CD4-positive, alpha-beta T cell treated with Interleukin-15 for 4 hours (primary cell): Measurements from ENCODE around the gene DPM3.
A peak's percentile ranks its signal among the peaks of the same experiment; 100 is the strongest.
"Not testable (repeated sequence)": the region's sequence is repeated elsewhere in the genome, so short reads cannot be mapped to it uniquely, and the experiment has no call there.

Source experiments
- DNase-seq: peaks from one replicate; pipeline ENCODE4 v3.0.0-alpha.2; 2020; ENCODE audit warnings: low spot score

DPM3 gene

DNA sequence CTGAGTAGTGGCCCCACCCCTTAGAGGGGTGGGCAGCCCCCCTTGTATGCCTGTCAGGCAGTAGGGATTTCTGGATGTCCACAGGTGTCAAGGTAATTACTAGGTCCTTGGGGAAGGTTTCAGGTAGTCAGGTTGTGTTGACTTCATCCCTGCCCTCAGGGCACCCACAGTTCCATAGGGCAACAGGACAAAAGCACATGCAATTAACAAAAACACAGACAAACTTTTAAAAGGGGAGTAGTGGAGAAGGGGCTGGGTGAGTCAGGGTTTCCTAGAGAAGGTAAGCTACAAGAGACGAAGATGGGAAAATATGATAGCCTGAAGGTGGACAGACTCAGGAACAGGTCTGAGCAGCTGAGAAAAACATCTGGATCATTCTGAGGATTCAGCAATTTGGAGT, 18.7 kb upstream of the DPM3 start:
- no peak for DNase-seq

- not testable (repeated sequence) for DNase-seq
Measured at GRCh38 chr1:155155996-155156643, 15.8 kb upstream of the DPM3 start.

DNA sequence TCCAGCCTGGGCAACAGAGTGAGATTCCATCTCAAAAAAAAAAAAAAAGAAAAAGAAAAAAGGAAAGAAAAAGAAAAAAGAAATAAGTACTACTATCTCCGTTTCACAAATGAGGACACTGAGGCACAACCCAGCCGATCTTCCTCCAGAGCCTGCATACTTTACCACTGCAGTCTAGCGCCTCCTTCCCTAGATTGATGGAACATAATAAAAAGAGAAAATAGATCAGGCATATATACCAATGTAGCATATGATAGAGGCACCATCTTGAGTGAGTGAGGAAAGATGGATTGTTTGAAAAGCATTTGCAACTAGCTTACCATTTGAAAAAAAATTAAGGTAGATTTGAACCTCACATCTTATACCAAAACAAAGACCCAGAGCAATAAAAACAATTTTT, 5.2 kb upstream of the DPM3 start:
- no peak for DNase-seq

DNA sequence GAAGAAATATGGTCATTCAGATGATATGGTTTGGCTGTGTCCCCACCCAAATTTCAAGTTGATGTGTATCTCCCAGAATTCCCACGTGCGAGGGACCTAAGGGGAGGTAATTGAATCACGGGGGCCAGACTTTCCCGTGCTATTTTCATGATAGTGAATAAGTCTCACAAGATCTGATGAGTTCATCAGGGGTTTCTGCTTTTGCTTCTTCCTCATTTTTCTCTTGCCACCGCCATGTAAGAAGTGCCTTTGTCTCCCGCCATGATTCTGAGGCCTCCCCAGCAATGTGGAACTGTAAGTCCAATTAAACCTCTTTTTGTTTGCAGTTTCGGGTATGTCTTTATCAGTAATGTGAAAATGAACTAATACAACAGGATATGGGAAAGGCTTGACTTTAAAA, 1.4 kb upstream of the DPM3 start:
- DNase-seq = no peak

GRCh38 chr1:155140630-155140953, 261 bp upstream of the DPM3 start:
- DNase-seq = no peak

DNA sequence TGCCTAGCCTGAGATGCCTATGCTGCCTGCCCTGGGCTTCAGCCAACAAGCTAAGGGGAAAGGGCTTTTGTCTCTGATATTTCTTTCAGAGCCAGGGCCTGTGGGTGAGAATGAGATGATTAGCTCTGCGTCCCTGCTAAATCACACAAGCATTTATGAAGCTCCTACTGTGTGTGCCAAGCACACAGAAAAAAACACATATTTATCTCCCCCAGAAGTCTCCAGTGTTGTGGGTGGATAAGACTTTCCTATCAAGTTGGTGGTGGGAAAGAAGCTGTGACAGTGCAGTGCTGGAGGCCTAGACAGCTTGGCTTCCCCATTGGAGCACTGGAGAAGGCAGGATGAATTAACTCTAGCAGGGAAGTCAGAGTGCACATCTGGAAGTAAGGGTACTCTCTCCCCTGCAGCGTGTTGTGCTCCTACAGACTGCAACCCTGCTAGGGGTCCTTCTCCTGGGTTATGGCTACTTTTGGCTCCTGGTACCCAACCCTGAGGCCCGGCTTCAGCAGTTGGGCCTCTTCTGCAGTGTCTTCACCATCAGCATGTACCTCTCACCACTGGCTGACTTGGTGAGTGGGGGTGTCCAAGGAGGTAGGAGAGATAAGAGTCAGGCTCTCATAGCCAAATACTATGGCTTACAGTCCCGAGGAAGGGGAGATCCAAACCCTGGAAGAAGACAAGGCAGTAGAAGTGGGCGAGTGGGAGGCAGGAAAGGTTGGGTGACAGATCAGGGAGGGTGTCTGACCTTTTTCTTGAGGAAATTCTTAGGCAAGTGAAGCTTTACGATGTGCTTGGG, 3.0 kb downstream of the DPM3 start:
- DNase-seq = no peak

GRCh38 chr1:155136748-155137147, 3.6 kb downstream of the DPM3 start:
- DNase-seq = peak; percentile 61

DNA sequence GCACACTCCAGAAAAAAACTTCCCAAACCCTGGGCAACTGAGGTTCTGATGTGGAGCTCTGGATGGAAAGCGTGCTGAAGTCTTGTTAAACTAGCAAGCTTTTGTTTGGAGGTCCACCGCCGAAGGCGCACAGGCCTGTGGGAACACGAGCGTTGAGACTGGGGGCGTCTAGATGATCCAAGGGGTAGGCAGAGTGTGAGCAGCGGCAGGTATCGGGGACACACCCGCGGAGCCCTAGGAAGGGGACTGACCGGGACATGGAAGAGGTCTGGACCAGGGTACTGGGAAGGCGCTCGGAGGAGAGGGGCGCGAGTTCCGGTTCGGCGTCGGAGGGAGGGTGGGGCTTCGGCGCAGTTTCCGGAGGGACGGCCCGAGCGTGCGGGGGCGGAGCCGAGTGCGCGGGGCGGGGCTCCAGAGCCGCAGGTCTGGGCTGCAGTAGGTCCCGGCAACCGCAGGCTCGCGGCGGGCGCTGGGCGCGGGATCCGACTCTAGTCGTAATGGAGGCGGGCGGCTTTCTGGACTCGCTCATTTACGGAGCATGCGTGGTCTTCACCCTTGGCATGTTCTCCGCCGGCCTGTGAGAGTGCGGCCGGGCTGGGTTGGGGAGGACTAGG, 4.8 kb downstream of the DPM3 start, which contains the start of gene SLC50A1:
TSS of gene SLC50A1 (plus strand) at position 438 of the 614 bp plus-strand sequence. CDS start at position 498, 60 bp downstream.
- DNase-seq = peak; percentile 88

DNA sequence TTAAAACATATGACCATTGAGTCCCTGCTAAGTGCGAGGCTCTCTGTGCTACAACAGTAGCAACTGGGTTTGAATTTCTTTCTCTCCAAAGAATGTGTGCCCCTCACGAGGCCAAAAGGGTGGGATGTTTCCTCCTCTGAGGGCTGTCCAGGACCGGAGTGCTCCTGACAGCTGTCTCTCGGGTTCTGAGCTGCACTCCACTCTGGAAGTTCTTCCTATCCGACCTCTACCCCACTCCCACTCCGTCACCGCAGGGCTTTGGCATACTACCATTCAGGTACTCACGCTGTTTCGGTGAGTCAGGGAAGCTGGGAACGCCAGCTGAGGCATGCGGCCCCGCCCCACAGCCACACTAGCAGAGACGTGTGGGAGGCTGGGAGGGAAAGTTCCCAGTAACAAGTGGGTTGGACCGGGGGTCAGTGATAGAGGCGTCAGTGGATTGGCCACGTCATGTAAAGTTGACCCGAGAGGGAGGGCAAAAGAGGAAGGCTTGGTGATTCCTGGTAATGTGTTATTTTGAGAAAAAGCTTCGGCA, 5.4 kb downstream of the DPM3 start:
- DNase-seq = peak; percentile 50

DNA sequence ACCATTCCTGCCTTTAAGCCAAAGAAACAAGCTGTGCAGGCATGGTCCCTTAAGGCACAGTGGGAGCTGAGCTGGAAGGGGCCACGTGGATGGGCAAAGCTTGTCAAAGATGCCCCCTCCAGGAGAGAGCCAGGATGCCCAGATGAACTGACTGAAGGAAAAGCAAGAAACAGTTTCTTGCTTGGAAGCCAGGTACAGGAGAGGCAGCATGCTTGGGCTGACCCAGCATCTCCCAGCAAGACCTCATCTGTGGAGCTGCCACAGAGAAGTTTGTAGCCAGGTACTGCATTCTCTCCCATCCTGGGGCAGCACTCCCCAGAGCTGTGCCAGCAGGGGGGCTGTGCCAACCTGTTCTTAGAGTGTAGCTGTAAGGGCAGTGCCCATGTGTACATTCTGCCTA, 6.0 kb downstream of the DPM3 start:
- DNase-seq = no peak

- no peak for DNase-seq
Measured at GRCh38 chr1:155133799-155134281, 6.5 kb downstream of the DPM3 start.

DNA sequence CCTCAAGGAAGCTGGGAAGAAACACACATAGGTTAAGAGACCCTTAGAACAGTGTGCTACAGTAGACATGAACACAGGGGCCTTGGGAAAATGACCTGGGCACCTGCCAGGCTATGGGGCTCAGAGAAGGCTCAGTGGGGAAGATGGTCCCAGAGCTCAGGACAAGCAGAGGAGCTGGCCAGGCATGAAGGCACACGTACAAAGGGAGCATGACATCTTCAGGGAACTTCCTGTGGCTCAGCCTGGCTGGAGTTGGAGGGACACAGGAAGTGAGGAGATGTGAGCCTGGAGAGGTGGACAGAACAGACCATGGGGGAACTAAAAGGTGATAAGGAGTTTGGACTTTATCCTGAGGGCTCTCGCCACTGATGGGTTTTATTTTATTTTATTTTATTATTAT, 8.5 kb downstream of the DPM3 start:
- DNase-seq = no peak

GRCh38 chr1:155131285-155131684, 9.0 kb downstream of the DPM3 start:
- DNase-seq = no peak

DNA sequence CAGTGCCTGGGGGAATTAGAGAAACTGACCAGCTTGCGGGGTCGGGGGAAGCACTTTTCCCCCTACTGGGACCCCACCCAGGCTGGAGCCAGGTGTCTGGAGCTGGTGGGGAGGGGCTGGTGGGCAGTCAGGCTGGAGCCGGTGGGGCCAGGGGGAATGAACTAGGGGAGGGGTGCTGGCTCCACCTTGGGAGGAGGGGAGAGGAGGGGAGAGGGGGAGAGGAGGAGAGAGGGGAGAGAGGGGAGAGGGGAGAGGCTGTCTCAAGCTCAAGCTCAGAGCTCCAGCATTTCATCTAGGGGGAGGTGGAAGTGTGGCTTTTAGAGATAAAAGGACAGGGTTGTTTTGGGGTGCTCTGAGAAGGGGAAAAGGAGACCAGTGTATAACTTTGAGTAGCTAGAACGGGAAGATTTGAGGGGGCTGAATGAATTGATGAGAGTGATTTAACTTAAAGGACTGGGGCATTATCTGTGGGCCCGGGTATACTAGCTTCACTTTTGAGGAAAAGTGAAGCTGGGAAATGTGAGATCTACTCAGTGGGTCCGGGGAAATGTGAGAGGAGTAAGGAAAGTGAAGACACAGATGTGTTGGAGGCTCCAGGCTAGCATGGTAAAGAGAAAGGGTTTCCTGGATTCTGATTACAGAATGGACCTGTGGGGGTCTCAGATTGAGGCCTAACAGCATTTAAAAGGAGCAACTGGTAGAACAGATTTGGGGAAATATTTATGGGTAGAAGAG, 9.9 kb downstream of the DPM3 start:
- no peak for DNase-seq

DNA sequence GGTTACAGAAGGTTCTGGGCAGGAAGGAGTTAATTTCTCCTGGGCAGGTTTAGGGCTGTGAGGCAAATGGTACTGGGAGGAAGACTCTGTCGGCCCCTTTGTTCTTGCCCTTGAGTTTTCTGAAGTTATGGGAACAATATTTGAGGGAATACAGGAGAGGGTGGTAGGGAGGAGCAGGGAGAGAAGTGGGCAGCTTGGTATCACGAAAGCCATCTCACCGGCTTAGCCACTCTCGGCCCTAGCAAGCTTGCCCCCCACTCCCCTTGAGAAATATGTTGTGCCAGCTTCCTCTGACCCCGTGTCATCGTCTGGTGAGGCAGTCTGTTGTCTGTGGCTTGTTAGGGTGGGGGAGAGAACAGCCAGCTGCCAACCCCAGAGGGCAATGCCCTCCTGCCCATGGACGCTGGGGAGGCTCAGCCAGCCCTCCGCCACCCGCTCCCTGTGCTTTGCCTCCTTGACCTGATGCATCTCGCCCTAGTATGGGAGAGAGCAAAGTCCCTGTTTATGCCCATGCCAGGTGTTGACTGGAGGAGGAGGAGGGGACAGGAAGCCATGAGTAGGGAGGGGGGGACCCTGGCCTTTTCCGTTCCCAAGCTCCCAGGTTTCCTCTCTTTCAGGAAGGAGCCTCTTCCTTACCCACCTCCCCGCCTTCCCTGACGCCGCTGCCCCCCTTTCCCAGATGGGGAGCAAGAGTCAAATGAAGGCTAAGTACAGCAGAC, 11.4 kb downstream of the DPM3 start:
- DNase-seq = no peak

- no peak for DNase-seq
Measured at GRCh38 chr1:155127967-155128754, 12.2 kb downstream of the DPM3 start.

- DNase-seq = peak; percentile 38
Measured at GRCh38 chr1:155127105-155127966, 13.0 kb downstream of the DPM3 start, which contains the start of gene EFNA1. Gene EFNA1, plus strand, starts transcription at chr1:155127876. Its CDS starts 102 bp downstream, at chr1:155127978.

DNA sequence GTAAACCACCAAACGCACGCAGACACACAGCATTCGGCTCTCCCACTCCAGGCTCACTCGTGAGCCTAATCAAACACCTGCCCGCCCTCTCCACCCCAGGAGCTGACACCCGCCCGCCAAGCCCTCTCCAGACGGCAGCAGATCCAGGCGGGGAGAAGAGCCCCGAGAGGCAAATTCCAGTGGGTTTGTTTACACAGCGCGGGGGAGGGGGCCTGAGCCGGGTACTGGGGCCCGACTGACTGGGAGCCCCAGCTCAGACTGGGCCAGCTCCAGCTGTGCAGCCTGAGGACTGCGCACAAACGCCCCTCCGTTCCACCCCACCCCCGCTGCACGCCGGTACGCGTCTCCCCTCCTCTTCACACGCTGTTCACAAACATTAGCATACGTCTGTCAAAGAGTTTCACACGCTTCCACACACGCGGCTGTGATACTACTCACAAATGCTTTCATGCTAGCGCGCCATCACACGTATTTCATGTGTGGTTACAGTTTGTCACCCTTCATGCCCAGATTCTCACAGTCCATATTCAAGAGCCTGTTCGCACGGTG, 13.7 kb downstream of the DPM3 start:
- DNase-seq = peak; percentile 30

- no peak for DNase-seq
Measured at GRCh38 chr1:155125946-155126555, 14.3 kb downstream of the DPM3 start.
